Measurements from ENCODE around the gene PHF19. TPM values are rescaled to one million over a fixed set of nuclear protein-coding genes. Genes with fewer than 3 reads are reported as not detected.

PHF19 gene
- total and polyA plus RNA-seq, 10 of the 15 experiments (the other 5 are each of a cell fraction or from before 2014, with no cell fraction given) = 26.0 to 133 (median 87.7) TPM

DNA sequence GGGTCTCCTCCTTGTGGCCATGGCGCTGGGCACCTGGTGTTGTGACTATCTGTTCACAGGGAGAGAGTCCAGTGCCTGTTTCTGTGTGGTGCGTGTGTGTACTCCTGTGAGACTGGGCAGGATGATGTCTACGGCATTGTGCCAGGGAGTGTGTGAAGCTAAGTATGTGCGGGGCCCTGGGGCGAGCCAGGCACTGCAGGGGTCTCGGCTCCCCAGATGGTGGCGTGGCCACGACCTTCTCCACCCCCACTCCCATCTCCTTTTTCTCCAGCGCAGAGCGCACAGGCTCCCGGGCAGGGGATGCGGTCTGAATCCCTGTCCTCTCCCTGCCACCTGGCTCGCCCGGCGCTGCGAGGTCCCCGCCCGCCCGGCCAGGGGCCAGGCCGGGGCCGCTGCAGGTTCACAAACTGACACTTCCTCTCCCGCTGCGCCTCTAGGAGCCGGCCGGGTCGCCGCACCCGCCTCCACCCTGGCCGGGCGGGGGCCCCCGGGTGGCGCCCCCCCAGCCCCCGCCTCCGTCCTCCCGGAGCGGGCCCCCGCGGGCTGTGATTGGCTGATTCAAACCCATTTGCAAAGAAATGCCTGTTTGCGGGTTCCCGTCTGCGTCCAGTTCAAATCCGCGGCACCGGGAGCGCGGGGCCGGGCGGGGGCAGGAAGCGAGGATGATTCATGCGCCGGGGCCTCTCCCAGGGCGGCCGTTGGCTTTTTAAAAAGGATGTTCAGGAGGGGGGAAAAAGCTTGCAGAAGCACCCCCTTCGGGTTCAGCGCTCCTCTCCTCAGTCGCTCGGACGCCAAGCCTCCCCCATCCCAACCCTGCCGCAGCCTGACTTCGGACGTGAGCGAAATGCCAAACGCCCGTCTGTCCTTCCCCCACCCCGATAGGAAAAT, 790 bp downstream of the PHF19 start (continued):
- TF ChIP-seq ZBTB4 (CRISPR knock-in tag; IDR thresholded peaks at IDR 0.05) (no peak), RB1 (IDR thresholded peaks at IDR 0.05; ENCODE audit: borderline replicate concordance) (no peak), CHD1 (IDR thresholded peaks at IDR 0.05; ENCODE audit: low read depth, low read length) (0 out of 2 replicates have a peak, but pooled peaks have one; percentile 2), MLLT1 (IDR thresholded peaks at IDR 0.05) (no peak; the same call in none of the 2 replicates), BMI1 (IDR thresholded peaks at IDR 0.05; ENCODE audit: borderline replicate concordance) (no peak), YBX1 (IDR thresholded peaks at IDR 0.05) (no peak), FOS (IDR thresholded peaks at IDR 0.05; ENCODE audit: borderline replicate concordance, extremely low read depth, insufficient read length) (no peak), ZNF384 (IDR thresholded peaks at IDR 0.05; ENCODE audit: borderline replicate concordance, low read depth, low read length) (no peak), NKRF (conservative IDR thresholded peaks at IDR 0.05) (peak; percentile 60), CBX5 (IDR thresholded peaks at IDR 0.05; ENCODE audit: low read depth) (no peak), JUNB (IDR thresholded peaks at IDR 0.05) (peak; percentile 21; the same call in 1 of the 2 replicates)
- TF ChIP-seq, protein P1, sequence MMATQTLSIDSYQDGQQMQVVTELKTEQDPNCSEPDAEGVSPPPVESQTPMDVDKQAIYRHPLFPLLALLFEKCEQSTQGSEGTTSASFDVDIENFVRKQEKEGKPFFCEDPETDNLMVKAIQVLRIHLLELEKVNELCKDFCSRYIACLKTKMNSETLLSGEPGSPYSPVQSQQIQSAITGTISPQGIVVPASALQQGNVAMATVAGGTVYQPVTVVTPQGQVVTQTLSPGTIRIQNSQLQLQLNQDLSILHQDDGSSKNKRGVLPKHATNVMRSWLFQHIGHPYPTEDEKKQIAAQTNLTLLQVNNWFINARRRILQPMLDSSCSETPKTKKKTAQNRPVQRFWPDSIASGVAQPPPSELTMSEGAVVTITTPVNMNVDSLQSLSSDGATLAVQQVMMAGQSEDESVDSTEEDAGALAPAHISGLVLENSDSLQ (IDR thresholded peaks at IDR 0.05) = peak; percentile 4; the same call in 1 of the 2 replicates
- TF ChIP-seq, protein P2, sequence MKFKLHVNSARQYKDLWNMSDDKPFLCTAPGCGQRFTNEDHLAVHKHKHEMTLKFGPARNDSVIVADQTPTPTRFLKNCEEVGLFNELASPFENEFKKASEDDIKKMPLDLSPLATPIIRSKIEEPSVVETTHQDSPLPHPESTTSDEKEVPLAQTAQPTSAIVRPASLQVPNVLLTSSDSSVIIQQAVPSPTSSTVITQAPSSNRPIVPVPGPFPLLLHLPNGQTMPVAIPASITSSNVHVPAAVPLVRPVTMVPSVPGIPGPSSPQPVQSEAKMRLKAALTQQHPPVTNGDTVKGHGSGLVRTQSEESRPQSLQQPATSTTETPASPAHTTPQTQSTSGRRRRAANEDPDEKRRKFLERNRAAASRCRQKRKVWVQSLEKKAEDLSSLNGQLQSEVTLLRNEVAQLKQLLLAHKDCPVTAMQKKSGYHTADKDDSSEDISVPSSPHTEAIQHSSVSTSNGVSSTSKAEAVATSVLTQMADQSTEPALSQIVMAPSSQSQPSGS (IDR thresholded peaks at IDR 0.05; ENCODE audit: low read length) = no peak
- TF ChIP-seq, protein P3, sequence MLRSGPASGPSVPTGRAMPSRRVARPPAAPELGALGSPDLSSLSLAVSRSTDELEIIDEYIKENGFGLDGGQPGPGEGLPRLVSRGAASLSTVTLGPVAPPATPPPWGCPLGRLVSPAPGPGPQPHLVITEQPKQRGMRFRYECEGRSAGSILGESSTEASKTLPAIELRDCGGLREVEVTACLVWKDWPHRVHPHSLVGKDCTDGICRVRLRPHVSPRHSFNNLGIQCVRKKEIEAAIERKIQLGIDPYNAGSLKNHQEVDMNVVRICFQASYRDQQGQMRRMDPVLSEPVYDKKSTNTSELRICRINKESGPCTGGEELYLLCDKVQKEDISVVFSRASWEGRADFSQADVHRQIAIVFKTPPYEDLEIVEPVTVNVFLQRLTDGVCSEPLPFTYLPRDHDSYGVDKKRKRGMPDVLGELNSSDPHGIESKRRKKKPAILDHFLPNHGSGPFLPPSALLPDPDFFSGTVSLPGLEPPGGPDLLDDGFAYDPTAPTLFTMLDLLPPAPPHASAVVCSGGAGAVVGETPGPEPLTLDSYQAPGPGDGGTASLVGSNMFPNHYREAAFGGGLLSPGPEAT (IDR thresholded peaks at IDR 0.05; ENCODE audit: low read depth) = 0 out of 2 replicates have a peak, but pooled peaks have one; percentile 14
- TF ChIP-seq, protein P4, sequence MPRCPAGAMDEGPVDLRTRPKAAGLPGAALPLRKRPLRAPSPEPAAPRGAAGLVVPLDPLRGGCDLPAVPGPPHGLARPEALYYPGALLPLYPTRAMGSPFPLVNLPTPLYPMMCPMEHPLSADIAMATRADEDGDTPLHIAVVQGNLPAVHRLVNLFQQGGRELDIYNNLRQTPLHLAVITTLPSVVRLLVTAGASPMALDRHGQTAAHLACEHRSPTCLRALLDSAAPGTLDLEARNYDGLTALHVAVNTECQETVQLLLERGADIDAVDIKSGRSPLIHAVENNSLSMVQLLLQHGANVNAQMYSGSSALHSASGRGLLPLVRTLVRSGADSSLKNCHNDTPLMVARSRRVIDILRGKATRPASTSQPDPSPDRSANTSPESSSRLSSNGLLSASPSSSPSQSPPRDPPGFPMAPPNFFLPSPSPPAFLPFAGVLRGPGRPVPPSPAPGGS (IDR thresholded peaks at IDR 0.05; ENCODE audit: borderline replicate concordance, insufficient read depth, low read depth, low read length, poor library complexity, severe bottlenecking) = peak; percentile 71

All from GM12878 (cell line).